ENCODE measurements around the gene C6orf62. TPM values are rescaled to one million over a fixed set of nuclear protein-coding genes. Genes with fewer than 3 reads are reported as not detected.
"Not testable (repeated sequence)": the region's sequence is repeated elsewhere in the genome, so short reads cannot be mapped to it uniquely, and the experiment has no call there.

C6orf62 gene
- total RNA-seq, 1 donor from 2014 or later = 111 TPM

DNA sequence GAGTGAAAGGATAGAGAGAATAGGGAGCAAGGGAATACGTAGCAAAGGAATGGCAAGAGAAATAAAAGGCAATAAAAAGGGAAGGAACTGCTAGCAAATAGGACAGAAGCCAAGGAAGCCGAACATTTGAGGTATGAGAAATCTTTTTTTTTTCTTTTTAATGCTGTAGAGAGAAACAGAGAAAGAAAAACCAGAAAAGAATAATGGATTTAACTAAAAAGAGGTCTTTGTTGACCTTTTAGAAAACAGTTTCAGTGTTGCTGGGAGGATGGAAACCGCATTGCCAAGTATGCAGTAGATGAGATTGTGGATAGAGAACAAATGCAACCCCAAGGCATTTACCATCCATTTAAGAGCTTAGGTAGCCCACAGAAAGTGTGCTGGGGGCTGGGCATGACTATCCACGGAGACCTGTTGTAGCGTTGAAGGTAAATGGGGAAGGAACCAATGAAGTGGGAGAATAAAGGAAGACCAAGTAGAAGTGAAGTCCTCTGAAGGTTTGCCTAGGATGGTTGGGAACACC lies 23.3 kb upstream of the C6orf62 start:
- DNase-seq = no peak

DNA sequence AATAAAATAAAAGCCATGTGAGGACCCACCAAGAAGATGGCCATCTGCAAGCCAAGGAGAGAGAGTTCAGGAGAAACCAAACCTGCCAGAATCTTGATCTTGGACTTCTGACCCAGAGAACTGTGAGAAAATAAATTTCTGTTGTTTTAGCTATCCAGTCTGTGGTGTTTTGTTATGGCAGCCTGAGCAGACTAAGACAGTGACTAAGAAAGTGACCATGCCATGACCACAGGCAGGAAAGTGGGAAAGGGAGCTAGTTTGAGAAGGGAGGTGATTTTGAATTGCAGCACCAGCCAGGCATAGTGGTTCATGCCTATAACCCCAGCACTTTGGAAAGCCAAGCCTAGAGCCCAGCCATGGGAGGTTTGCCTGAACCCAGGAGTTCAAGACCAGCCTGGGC lies 21.9 kb upstream of the C6orf62 start:
- no peak for DNase-seq

DNA sequence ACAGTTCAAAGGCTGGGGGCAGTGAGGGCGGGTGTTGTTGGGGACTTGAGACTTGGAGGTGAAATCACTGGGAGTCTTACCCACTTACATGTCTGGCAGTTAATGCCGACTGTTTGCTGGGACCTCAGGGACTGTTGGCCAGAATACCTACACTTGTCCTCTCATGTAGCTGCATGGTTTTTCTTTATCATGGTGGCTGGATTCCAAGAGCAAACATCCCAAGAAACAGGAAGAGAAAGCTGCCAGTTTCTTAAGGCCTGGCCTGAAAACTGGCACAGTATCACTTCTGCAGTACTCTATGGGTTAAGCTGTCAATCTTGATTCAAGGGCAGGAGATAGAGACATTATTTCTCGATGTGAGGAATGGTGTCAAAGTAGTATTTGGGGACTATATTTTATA lies 19.8 kb upstream of the C6orf62 start:
- no peak for DNase-seq

DNA sequence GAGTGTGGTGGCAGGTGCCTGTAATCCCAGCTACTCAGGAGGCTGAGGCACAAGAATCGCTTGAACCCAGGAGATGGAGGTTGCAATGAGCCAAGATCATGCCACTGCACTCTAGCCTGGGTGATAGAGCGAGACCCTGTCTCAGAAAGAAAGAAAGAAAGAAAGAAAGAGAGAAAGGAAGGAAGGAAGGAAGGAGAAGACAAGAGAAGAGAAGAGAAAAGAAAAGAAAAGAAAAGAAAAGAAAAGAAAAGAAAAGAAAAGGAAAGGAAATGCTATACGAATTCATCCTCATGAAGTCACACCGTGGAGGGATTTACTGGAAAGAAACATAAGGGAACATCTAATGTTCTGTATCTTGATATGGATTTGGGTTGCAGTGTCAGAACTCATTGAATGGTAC lies 15.8 kb upstream of the C6orf62 start:
- not testable (repeated sequence) for DNase-seq

DNA sequence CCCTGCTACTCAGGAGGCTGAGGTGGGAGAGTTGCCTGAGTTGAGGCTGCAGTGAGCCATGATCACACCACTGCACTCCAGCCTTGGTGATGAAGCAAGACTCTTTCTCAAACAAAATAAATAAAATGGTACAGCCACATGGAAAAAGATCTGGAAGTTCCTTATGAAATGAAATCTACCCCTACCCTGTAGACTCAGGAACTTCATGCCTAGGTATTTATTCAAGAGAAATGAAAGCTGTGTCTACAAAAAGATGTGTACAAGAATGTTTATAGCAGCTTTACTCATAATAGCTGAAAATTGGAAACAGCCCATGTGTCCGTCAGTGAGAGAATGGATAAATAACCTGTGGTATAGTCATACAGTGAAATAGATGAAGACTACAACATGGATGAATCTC lies 15.2 kb upstream of the C6orf62 start:
- DNase-seq = no peak

DNA sequence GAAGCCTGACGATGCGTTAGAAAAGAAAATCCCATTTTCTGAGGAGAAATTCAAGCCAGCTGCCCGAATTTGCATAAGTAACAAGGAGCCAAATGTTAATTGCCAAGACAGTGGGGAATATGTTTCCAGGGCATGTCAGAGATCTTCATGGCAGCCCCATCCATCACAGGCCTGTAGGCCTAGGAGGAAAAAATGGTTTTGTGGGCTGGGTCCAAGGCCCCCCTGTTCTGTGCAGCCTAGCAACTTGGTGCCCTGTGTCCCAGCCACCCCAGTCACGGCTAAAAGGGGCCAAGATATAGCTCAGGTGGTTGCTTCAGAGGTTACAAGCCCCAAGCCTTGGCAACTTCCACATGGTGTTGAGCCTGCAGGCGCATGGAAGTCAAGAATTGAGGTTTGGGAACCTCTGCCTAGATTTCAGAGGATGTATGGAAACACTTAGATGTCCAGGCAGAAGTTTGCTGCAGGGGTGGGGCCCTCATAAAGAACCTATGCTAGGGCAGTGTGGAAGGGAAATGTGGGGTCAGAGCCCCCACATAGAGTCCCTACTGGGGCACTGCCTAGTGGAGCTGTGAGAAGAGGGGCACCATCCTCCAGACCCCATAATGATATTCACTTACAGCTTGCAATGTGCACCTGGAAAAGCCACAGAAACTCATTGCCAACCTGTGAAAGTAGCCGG lies 12.6 kb upstream of the C6orf62 start:
- not testable (repeated sequence) for DNase-seq

DNA sequence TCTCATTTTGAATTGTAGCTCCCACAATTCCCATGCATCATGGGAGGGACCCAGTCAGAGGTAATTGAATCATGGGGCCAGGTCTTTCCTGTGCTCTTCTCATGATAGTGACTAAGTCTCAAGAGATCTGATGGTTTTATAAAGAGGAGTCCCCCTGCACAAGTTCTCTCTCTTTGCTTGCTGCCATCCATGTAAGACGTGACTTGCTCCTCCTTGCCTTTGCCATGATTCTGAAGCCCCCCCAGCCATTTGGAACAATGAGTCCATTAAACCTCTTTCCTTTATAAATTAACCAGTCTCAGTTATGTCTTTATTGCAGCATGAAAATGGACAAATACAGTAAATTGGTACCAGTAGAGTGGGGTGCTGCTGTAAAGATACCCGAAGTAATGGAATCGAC lies 11.7 kb upstream of the C6orf62 start:
- not testable (repeated sequence) for DNase-seq

DNA sequence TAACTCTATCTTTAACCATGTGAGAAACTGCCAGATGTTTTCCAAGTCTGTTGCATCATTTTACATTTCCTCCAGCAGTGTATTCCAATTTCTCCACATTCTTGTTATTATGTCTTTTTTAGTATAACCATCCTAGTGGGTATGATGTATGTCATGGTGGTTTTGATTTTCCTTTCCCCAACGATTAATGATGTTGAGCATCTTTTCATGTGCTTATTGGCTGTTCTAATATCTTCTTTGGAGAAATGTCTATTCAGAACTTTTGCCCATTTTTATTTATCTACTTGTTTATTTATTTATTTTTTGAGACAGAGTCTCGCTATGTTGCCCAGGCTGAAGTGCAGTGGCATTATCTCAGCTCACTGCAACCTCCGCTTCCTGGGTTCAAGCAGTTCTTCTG lies 4.3 kb upstream of the C6orf62 start:
- no peak for DNase-seq

DNA sequence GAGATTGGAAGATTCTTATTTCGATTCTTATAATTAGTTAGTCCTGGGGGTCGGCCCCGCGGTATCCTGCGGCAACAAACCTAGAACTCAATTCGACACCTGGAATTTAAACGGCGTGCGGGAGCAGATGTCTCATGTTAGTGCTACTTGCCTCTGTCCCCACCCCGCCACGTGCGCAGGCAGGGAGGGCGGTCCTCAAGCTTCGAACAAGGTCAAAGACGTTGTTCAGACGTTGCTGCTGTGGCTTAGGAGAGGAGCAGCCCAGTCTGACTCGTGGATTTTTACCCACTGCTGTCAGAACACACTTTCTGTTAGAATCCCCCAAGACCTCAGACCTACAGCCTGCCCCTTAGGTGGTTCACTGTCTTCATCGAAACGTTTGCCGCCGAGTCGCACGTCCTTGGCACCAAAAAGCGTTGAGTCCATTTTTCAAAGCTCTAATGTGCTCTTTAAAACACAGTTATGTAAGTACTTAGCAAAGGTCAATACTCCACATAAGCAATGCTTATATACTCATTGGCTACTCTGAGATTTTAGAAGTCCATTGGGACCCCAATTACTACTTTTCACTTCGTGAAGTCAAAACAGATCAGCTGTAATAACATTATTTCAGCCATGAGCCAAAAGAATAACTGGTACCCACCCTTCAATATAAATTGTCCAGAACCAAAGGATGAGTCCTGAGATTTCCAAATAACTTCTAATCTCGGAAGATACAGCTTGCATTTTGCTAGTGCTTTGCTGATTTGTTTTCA lies 2.7 kb upstream of the C6orf62 start:
- DNase-seq = no peak

DNA sequence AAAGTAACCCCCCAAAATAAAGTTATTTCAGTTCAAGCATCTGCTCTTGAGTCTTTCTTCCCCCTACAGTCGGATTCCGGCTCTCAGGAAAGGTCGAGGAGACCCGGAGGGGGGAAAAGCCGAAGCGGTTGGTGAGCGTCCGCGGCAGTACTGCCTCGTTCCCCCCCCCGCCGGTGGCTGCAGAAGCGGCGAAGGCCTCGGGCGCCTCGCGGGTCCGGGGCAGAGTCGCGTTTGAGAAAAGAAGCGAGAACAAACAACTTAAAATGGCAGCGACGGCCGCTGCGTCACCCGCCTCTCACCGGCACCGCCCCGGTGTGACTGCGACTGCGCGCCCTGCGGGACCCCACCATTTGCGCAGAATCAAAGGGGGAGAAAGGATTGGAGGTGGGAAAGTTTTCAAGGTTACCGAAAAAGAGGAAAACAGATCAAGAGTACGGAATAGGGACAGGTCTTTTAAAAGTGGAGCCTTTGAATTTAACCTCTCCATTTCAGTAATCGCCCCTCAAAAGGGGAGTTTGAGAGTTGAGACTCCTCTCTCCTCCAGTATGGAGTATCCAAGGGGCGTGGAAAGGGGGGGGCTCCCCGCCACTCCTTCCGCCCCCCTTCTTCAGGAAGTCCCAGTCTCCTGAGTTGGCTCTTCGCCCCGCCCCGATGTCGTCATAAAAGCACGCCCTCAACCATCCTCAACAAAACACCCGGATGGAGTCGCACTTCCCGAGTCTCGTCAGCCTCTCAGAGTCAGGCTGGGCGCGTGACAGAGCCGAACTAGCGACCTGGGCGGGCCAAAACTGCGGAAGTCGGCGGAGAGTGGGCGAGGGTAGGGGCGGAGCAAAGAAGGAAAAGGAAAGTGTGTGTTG lies 1.9 kb upstream of the C6orf62 start:
- DNase-seq = peak; percentile 100

DNA sequence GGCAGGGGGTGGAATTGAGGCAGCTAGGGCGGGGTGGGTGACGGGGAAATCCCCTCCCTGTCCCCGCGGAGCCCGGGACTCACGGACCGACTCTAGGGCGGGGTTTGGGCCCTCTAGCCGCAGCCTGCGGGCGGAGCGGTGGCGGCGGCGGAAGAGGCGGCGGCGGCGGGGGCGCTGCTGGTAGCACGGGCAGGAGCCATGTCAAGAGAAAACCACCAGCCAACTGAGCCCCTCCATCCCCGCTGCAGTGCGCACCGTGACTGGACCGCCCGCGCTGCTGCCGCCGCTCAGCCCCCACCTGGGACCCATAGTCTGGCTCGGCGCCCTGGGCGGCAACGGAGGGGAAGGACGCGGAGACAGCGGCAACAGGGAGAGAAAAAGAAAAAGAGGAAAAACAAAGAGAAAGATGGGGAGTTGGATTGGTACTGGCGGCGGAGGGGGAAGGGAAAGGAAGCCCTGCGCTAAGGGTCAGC lies 1.2 kb upstream of the C6orf62 start:
- peak; percentile 72 for DNase-seq

DNA sequence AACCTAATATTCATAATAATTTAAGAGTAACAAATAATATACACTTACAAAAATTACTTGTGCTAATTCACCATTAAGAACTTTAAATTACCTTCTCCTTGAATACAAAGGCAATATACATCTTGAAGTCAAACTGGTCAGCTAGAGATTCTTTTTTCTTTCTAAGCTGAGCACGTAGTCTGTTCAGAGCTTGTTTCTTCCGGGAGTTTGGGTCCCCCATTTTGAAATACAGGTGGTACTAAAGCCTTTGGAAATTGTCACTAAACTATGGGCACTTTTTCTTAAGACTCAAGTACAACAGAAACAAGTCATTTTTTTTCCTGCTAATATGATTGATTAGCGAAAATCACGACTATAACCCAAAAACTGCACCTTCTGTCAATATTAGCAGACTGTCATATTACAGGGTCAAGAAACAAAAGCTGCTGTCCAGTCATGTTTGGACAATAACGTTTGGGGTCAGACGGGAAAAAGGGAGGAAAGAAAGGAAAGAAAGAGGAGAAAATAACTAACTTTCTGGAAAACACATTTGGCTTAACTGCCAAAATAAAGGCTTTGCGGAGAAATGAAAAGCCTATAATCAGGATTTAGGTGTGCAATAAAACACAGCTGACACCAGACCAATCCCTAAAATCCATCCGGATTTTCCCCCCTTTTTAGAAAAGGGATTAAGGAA lies 367 bp downstream of the C6orf62 start:
- peak; percentile 25 for DNase-seq

DNA sequence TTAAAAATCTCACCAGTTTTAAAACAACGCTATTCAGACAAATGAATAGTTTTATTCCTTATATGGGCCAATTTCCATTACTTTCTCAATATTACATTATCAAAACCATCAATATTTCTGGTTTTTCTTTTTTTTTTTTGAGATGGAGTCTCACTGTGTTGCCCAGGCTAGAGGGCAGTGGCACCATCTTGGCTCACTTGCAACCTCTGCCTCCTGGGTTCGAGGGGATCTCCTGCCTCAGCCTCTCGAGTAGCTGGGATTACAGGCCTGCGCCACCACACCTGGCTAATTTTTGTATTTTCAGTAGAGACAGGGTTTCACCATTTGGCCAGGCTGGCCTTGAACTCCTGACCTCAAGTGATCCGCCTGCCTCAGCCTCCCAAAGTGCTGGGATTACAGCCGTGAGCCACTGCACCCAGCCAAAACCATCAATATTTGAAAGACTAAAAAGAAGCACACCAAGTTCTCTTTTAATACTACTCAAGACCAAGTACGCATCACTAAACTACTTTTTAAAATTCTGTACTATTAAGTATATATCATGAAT lies 2.3 kb downstream of the C6orf62 start:
- DNase-seq = not testable (repeated sequence)

DNA sequence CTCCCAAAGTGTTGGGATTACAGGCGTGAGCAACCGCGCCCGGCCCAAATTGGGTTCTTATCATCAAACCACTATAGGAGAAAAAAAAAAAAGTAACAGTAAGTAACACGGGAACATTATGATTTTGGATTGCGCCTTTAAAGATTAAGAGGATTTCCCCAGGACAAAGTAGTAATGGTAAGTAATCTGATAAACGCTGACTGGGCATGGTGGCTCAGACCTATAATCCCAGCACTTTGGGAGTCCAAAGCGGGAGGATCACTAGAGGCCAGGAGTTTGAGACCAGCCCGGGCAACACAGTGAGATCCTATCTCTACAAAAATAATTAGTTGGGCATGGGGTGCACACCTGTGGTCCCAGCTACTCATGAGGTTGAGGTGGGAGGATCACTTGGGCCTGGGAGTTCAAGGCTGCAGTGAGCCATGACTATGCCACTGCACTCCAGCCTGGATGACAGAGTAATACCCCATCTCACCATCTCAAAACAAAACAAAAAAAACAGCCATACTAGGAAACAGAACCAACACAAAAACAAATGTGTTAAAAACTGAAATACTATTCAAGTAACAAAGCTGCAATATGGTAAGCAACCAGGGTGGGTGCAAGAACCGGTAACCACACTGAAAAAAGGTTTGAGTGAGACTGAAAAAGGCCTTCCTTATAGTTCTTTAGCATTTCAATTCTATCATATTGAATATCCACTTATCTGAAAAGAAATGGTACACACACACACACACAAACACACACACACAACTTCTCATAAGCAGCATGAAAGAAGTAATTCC lies 8.2 kb downstream of the C6orf62 start:
- DNase-seq = no peak

DNA sequence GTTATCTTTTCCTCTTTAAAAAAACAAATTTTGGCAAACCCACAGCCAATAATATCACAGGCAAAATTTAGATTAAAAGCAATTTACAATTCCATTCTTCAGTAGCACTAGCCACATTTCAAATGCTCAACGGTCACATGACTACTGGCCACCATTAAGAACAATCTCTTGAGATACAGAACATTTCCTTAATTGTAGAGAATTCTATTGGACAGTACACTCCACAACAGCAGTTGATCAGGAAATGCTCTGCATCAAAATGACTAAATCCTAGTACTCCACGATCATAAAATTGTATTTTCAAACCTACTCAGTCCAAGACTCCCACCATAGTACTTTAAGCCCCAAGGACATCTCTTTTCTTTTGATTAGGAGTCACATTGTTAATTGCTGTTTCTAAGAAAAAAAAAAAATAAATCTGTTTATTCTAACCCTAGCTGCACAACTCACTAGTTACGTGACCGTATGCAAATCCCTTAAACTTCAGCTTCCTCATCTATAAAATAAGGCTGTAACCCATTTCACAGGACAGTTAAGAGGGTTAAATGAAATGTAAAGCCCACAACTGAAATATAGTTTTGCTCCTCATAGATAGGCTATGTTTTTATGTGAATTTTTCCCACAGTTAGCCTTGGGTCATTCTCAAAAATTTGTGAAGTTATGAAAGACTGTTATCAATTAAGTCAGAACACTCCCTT lies 9.8 kb downstream of the C6orf62 start:
- DNase-seq = no peak

DNA sequence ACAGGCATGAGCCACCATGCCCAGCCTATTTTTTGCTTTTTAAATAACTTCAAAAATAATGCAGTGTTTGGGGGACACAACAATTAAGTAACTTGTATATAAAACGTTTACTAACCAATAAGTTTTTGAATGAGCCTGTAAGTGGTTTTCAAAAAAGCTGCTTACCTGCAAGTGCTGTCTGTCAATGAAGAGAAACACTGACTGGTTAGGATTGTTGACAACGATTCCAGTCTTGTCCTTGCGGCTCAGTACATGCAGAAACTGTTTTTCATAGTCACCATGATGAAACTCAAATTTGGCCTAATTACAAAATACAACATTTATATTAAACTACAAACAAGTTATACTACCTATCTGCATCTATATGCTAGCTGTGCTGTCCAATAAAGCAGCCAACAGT lies 10.3 kb downstream of the C6orf62 start:
- DNase-seq = no peak

DNA sequence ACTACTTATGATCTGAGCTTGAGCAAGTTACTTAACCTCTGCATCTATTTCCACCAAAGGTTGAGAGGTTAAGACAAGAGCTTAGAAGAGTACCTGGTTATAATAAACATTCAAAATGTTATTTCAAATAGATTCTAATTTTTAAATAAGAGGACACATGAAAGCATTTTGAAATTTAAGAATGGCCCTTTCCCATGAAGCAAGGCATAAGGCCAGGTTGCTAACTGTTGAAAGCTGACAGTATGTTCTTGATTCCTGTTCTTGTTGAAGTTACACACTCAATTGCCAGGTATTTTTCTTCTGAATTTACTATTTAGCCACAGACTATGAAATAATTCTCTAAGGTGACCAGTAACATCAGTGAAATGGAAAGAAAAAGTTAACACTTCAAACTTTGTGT lies 14.5 kb downstream of the C6orf62 start:
- DNase-seq = no peak

DNA sequence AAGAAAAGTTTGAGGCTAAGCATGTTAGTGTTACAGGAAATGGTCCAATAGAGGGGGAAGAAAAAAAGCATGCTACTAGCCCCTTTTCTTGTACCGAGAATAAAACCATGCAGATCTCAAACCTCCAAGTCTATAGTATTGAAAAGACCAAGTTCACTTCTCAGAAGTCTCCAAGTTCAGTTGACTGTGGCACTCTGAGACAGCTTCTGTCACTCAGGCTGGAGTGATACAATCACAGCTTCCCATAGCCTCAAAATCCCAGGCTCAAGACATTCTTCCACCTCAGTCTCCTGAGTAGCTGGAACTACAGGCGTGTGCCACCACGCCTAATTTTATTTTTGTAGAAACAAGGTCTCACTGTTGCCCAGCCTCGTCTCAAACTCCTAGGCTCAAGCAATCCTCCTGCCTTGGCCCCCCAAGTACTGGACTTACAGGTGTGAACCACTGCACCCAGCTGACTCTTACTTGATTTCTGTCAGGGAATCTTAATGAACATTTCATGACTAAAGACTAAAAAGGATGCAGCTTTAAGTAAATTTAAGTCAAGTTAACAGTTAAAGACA lies 16.2 kb downstream of the C6orf62 start:
- no peak for DNase-seq

DNA sequence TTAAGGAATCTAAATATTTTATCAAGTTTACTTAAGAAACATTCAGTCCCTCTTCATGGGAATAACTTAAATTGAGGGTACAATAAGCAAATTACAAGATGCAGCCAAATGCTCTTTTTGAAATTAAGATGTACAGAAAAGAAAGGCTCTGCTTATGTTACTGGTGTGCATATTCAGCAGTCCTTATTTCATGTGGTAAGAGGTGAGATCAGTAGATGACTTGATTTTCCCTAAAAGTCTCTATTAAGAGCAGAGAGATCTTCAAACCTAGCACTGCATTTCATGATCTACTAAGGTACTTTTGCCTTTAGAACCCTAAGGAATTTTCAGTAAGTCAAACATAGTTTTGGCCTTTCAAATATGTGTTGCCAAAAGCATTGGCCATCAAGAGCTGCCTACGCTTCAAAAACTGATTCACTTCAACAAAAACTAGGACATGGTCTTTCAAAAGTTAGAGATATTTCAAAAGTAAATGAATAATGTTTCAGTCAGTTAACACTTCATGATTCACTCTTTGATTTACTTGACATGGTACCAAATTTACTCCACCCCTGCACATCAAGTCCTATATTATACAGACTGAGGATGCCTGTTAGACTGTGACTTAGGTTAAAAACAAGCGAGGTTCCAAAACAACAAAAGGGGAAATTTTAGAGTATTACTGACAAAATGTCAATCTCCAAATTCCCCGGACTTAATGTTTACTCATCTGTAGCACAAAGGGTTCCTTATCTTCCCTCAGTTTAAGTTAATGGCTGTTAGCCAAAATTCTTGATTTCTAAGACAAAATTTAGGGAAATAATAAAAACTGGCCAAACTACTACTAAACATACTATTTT lies 19.2 kb downstream of the C6orf62 start:
- DNase-seq = no peak
